ENCODE data around the gene FAF1.

- no peak for TF ChIP-seq POLR2A (IDR thresholded peaks at IDR 0.05)
- TF ChIP-seq CTCF (IDR thresholded peaks at IDR 0.05), result no peak
- TF ChIP-seq POLR2AphosphoS5 (IDR thresholded peaks at IDR 0.05), result no peak
- TF ChIP-seq EP300 (IDR thresholded peaks at IDR 0.05), result no peak
Measured at GRCh38 chr1:50490640-50491039, 469.4 kb downstream of the FAF1 start.
